Keratinocyte (primary cell): Measurements from ENCODE around the gene GASK1A. TPM values are rescaled to one million over a fixed set of nuclear protein-coding genes. Genes with fewer than 3 reads are reported as not detected.

Source experiments
- DNase-seq: peaks from one replicate; pipeline ENCODE4 v3.0.0-alpha.2; 2011; ENCODE audit warnings: low read depth, missing footprints, low spot score
- FAIRE-seq: peaks from 2 replicates; lab custom pipeline; 2011; peaks lifted over from hg19 to GRCh38; lab: Jason Lieb, UNC
- H2AFZ ChIP-seq: 2 replicates; pipeline ENCODE4 v1.6.0; 2012; ENCODE audit warnings: low read length, control low read depth, inconsistent platforms; ENCODE audit not compliant: control insufficient read depth
- H3K27ac ChIP-seq: 2 replicates; pipeline ENCODE4 v1.5.1; 2011; ENCODE audit warnings: low read length; ENCODE audit not compliant: control insufficient read depth, insufficient read depth
- H3K27me3 ChIP-seq: 3 replicates; pipeline ENCODE4 v1.6.0; 2011; ENCODE audit warnings: low read length; ENCODE audit not compliant: control insufficient read depth, insufficient read depth; ENCODE audit errors: extremely low read depth
- H3K36me3 ChIP-seq, 2 experiments: 2 replicates in 1 of 2; 3 replicates in 1 of 2; pipeline ENCODE4 v1.5.1; 2011; ENCODE audit warnings: low read length in 2 of 2, mild to moderate bottlenecking in 1 of 2; ENCODE audit not compliant: control insufficient read depth in 2 of 2, insufficient read depth in 2 of 2; ENCODE audit errors: extremely low read depth in 1 of 2
- H3K4me1 ChIP-seq: 3 replicates; pipeline ENCODE4 v1.5.1; 2011; ENCODE audit warnings: low read length; ENCODE audit not compliant: control insufficient read depth, insufficient read depth; ENCODE audit errors: extremely low read depth
- H3K4me2 ChIP-seq: 3 replicates; pipeline ENCODE4 v1.6.0; 2011; ENCODE audit warnings: low read depth, low read length; ENCODE audit not compliant: control insufficient read depth, insufficient read depth; ENCODE audit errors: extremely low read depth
- H3K4me3 ChIP-seq, 3 experiments: fragments of 200-600 bp in 1 of 3; sonication (generic) in 1 of 3; 2 replicates in 2 of 3; 3 replicates in 1 of 3; pipeline ENCODE4 v1.5.1; 2011 to 2016; ENCODE audit warnings: low read length in 3 of 3, mild to moderate bottlenecking in 3 of 3, control low read depth in 2 of 3, inconsistent platforms in 1 of 3, low read depth in 1 of 3, mixed read lengths in 1 of 3, mixed run types in 1 of 3, moderate library complexity in 1 of 3; ENCODE audit not compliant: control insufficient read depth in 2 of 3, insufficient read depth in 2 of 3; ENCODE audit errors: extremely low read depth in 1 of 3
- H3K79me2 ChIP-seq: 2 replicates; pipeline ENCODE4 v1.6.0; 2012; ENCODE audit warnings: low read length; ENCODE audit not compliant: control insufficient read depth, insufficient read depth
- H3K9ac ChIP-seq: 3 replicates; pipeline ENCODE4 v1.6.0; 2011; ENCODE audit warnings: low read length; ENCODE audit not compliant: control insufficient read depth, insufficient read depth; ENCODE audit errors: extremely low read depth
- H3K9me1 ChIP-seq: 3 replicates; pipeline ENCODE4 v1.6.0; 2011; ENCODE audit warnings: low read length; ENCODE audit not compliant: control insufficient read depth, insufficient read depth; ENCODE audit errors: extremely low read depth
- H3K9me3 ChIP-seq: 2 replicates; pipeline ENCODE4 v1.5.1; 2012; ENCODE audit warnings: low read depth, low read length; ENCODE audit not compliant: control insufficient read depth
- H4K20me1 ChIP-seq: 3 replicates; pipeline ENCODE4 v1.6.0; 2011; ENCODE audit warnings: low read length; ENCODE audit not compliant: control insufficient read depth, insufficient read depth; ENCODE audit errors: extremely low read depth
- EZH2 ChIP-seq: IDR thresholded peaks from one replicate; pipeline ENCODE4 v1.6.1; 2012; ENCODE audit warnings: inconsistent platforms, mild to moderate bottlenecking, low read length, moderate library complexity
- dilution Hi-C: fragments of 300-500 bp; cut with MboI; formaldehyde crosslinking; loops from one replicate; pipeline ENCODE4 v1.7.0; 2020; ENCODE audit warnings: low sequenced_read_pairs; ENCODE audit not compliant: extremely low pct_ligation_motif_present
- polyA plus RNA-seq, 5 experiments: library from polyadenylated mRNA; depleted of rRNA in 3 of 5; stranded (reverse) in 3 of 5; stranded (forward) in 1 of 5; unstranded in 1 of 5; fragments of >200 nt; gene quantifications; 1 replicate in 1 of 5; 2 replicates in 3 of 5; 3 replicates in 1 of 5; pipeline versions ENCODE4 v1.2.1 to v1.2.3, GENCODE V29; 2011 to 2012; ENCODE audit warnings: missing spikeins in 2 of 5, low read depth in 1 of 5, low replicate concordance in 1 of 5
- TF ChIP-seq, protein P1 (sequence below), 3 experiments: IDR thresholded peaks in 1 of 3; conservative IDR thresholded peaks in 1 of 3; optimal IDR thresholded peaks in 1 of 3; 2 replicates in 2 of 3; 3 replicates in 1 of 3; pipeline versions ENCODE3 to v1.5.1; 2011; ENCODE audit warnings: low read length in 3 of 3, mild to moderate bottlenecking in 3 of 3, moderate library complexity in 2 of 3, control low read depth in 1 of 3, inconsistent platforms in 1 of 3; ENCODE audit not compliant: insufficient read depth in 2 of 3; ENCODE audit errors: extremely low read depth in 1 of 3

GASK1A gene
- polyA plus RNA-seq, 1 donor (not counting 4 experiments of a cell fraction or from before 2014, with no cell fraction given), result 0.30 TPM

GRCh38 chr3:42934910-42935309 is 44.2 kb upstream of the GASK1A start:
- no peaks in the 10 kb centered on the region for H4K20me1 ChIP-seq
- H3K36me3 ChIP-seq, result no peaks in the 10 kb centered on the region
- DNase-seq (no peak), FAIRE-seq (no peak)
- H3K27ac ChIP-seq, result no peak overlapping the region
- H3K9me3 ChIP-seq, result no peaks in the 10 kb centered on the region
- no peaks in the 10 kb centered on the region for H3K4me1 ChIP-seq
- no peaks in the 10 kb centered on the region for H3K79me2 ChIP-seq
- H3K27me3 ChIP-seq, result no peaks in the 10 kb centered on the region
- H2AFZ ChIP-seq, result no peak overlapping the region
- TF ChIP-seq EZH2, result no peak
- TF ChIP-seq, protein P1, sequence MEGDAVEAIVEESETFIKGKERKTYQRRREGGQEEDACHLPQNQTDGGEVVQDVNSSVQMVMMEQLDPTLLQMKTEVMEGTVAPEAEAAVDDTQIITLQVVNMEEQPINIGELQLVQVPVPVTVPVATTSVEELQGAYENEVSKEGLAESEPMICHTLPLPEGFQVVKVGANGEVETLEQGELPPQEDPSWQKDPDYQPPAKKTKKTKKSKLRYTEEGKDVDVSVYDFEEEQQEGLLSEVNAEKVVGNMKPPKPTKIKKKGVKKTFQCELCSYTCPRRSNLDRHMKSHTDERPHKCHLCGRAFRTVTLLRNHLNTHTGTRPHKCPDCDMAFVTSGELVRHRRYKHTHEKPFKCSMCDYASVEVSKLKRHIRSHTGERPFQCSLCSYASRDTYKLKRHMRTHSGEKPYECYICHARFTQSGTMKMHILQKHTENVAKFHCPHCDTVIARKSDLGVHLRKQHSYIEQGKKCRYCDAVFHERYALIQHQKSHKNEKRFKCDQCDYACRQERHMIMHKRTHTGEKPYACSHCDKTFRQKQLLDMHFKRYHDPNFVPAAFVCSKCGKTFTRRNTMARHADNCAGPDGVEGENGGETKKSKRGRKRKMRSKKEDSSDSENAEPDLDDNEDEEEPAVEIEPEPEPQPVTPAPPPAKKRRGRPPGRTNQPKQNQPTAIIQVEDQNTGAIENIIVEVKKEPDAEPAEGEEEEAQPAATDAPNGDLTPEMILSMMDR (optimal IDR thresholded peaks at IDR 0.05 in 1 of 3, IDR thresholded peaks at IDR 0.05 in 1 of 3, conservative IDR thresholded peaks at IDR 0.05 in 1 of 3; ENCODE audit: extremely low read depth in 1 of 3, insufficient read depth in 2 of 3, low read length in 3 of 3), result no peak
- H3K4me2 ChIP-seq, result no peak overlapping the region
- no peak overlapping the region for H3K9ac ChIP-seq
- H3K9me1 ChIP-seq, result no peaks in the 10 kb centered on the region
- no peak overlapping the region for H3K4me3 ChIP-seq
- dilution Hi-C loops, result no loop called here

DNA sequence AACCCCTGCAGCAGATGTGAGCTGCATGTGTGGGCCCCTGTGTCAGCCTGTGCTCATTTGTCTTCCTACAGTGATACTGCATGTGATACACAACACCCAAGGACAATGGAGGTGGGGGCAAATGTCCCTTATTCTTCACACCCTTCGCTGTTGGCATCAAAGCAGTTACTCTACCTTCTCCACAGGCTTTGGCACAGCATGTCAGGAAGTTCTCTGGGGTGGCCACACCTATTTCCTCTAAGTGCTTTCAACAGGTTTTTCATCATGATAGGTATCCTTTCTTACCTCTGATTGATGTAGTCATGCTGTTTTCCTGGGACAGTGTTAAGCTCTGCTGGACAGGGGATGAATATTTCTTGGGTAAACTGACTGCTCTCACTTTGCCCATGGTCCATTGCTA is 43.6 kb upstream of the GASK1A start:
- no peak for DNase-seq
- H3K36me3 ChIP-seq, result no peaks in the 10 kb centered on the region
- no peaks in the 10 kb centered on the region for H3K4me1 ChIP-seq
- no peak for FAIRE-seq
- no peak for TF ChIP-seq EZH2
- H3K27me3 ChIP-seq, result no peaks in the 10 kb centered on the region
- peak overlapping the region; percentile 54 for H3K4me2 ChIP-seq
- dilution Hi-C loops, result no loop called here
- H3K9ac ChIP-seq, result no peak overlapping the region
- no peaks in the 10 kb centered on the region for H4K20me1 ChIP-seq
- no peaks in the 10 kb centered on the region for H3K9me3 ChIP-seq
- H3K79me2 ChIP-seq, result no peaks in the 10 kb centered on the region
- no peak overlapping the region for H3K4me3 ChIP-seq
- no peaks in the 10 kb centered on the region for H3K9me1 ChIP-seq
- H2AFZ ChIP-seq, result no peak overlapping the region
- H3K27ac ChIP-seq, result no peak overlapping the region
